Chondrocyte (in vitro differentiated cells): ENCODE results near the gene PRKCG. TPM values are rescaled to one million over a fixed set of nuclear protein-coding genes. Genes with fewer than 3 reads are reported as not detected.

Source experiments
- DNase-seq: peaks from one replicate; pipeline ENCODE4 v3.0.0; 2021; ENCODE audit warnings: mixed read lengths, low spot score
- H3K27ac Mint-ChIP-seq: one replicate; pipeline ENCODE4 v1.8.0; 2021; ENCODE audit warnings: mild to moderate bottlenecking, moderate library complexity, mixed read lengths; ENCODE audit not compliant: unreplicated experiment
- H3K27me3 Mint-ChIP-seq: 2 replicates; pipeline ENCODE4 v1.8.0; 2021; ENCODE audit warnings: low read depth, mixed read lengths
- H3K36me3 Mint-ChIP-seq: 2 replicates; pipeline ENCODE4 v1.8.0; 2021; ENCODE audit warnings: low read depth, mixed read lengths
- H3K4me1 Mint-ChIP-seq: 2 replicates; pipeline ENCODE4 v1.8.0; 2021; ENCODE audit warnings: low read depth, mild to moderate bottlenecking, mixed read lengths
- H3K4me3 Mint-ChIP-seq: one replicate; pipeline ENCODE4 v1.8.0; 2021; ENCODE audit warnings: mild to moderate bottlenecking, moderate library complexity, mixed read lengths; ENCODE audit not compliant: unreplicated experiment
- H3K9me3 Mint-ChIP-seq: 2 replicates; pipeline ENCODE4 v1.8.0; 2021; ENCODE audit warnings: low read depth, mixed read lengths
- CTCF ChIP-seq: fragments of 200-600 bp; sonication (generic); IDR thresholded peaks from 2 replicates; pipeline ENCODE4 v1.5.0; 2021; ENCODE audit warnings: antibody characterized with exemption, mild to moderate bottlenecking, moderate library complexity
- total RNA-seq: library from RNA; stranded (reverse); gene quantifications from 3 replicates; pipeline ENCODE4 v1.2.1, GENCODE V29; 2021

PRKCG gene
- total RNA-seq, 1 donor from 2014 or later: 0.15 TPM

- DNase-seq: no peak
- Mint-ChIP-seq H3K4me3 (no peak overlapping the region), H3K9me3 (no peaks in the 10 kb centered on the region), H3K27ac (no peak overlapping the region), H3K36me3 (no peaks in the 10 kb centered on the region), H3K4me1 (peaks cover 13% of the 10 kb centered on the region), H3K27me3 (peaks cover 46% of the 10 kb centered on the region)
- TF ChIP-seq CTCF: no peak
Observed at GRCh38 chr19:53903055-53903680, 21.2 kb downstream of the PRKCG start.

- no peak for DNase-seq
- H3K9me3 Mint-ChIP-seq: no peaks in the 10 kb centered on the region
- H3K27ac Mint-ChIP-seq: no peak overlapping the region
- peaks cover 52% of the 10 kb centered on the region for H3K27me3 Mint-ChIP-seq
- H3K4me3 Mint-ChIP-seq: no peak overlapping the region
- no peak for TF ChIP-seq CTCF
- peaks cover 5% of the 10 kb centered on the region for H3K36me3 Mint-ChIP-seq
- peaks cover 20% of the 10 kb centered on the region for H3K4me1 Mint-ChIP-seq
Observed at GRCh38 chr19:53904909-53905308, 22.9 kb downstream of the PRKCG start.

- no peak overlapping the region for H3K27ac Mint-ChIP-seq
- peaks cover 20% of the 10 kb centered on the region for H3K4me1 Mint-ChIP-seq
- peaks cover 59% of the 10 kb centered on the region for H3K27me3 Mint-ChIP-seq
- DNase-seq: no peak
- no peaks in the 10 kb centered on the region for H3K9me3 Mint-ChIP-seq
- H3K4me3 Mint-ChIP-seq: no peak overlapping the region
- no peak for TF ChIP-seq CTCF
- peaks cover 5% of the 10 kb centered on the region for H3K36me3 Mint-ChIP-seq
Observed at GRCh38 chr19:53905787-53906186, 23.8 kb downstream of the PRKCG start.

- H3K4me1 Mint-ChIP-seq: peaks cover 20% of the 10 kb centered on the region
- no peak for DNase-seq
- peak; percentile 88 for TF ChIP-seq CTCF
- peaks cover 65% of the 10 kb centered on the region for H3K27me3 Mint-ChIP-seq
- no peaks in the 10 kb centered on the region for H3K9me3 Mint-ChIP-seq
- H3K4me3 Mint-ChIP-seq: no peak overlapping the region
- H3K27ac Mint-ChIP-seq: no peak overlapping the region
- peaks cover 5% of the 10 kb centered on the region for H3K36me3 Mint-ChIP-seq
Observed at GRCh38 chr19:53906211-53907192, 24.5 kb downstream of the PRKCG start.

- no peak for DNase-seq
- no peak for TF ChIP-seq CTCF
- H3K27ac Mint-ChIP-seq: no peak overlapping the region
- H3K27me3 Mint-ChIP-seq: peaks cover 72% of the 10 kb centered on the region
- H3K9me3 Mint-ChIP-seq: no peaks in the 10 kb centered on the region
- peaks cover 5% of the 10 kb centered on the region for H3K36me3 Mint-ChIP-seq
- H3K4me3 Mint-ChIP-seq: no peak overlapping the region
- H3K4me1 Mint-ChIP-seq: peaks cover 20% of the 10 kb centered on the region
Observed at GRCh38 chr19:53907193-53907581, 25.2 kb downstream of the PRKCG start.
